ENCODE data around the gene SLC16A10.

Gene SLC16A10

GRCh38 chr6:111276736-111277135, 189.4 kb downstream of the SLC16A10 start:
- no peaks in the 10 kb centered on the region for H4K20me1 ChIP-seq (ENCODE audit: insufficient read depth, low read length)
- no peak overlapping the region for H3K4me2 ChIP-seq (ENCODE audit: low read length)
- no peak overlapping the region for H3K27ac ChIP-seq (ENCODE audit: low read length)
- peaks cover 68% of the 10 kb centered on the region for H3K36me3 ChIP-seq (replicated peaks; ENCODE audit: low read depth, low read length)
- H3K9ac ChIP-seq (ENCODE audit: low read length), result no peak overlapping the region
- H3K79me2 ChIP-seq (ENCODE audit: low read length), result peaks cover 42% of the 10 kb centered on the region
- no peaks in the 10 kb centered on the region for H3K9me3 ChIP-seq (ENCODE audit: insufficient read depth, low read length)
- H2AFZ ChIP-seq (ENCODE audit: low read depth, low read length), result no peak overlapping the region
- H3K4me3 ChIP-seq (ENCODE audit: low read length), result no peak overlapping the region
- H3K27me3 ChIP-seq (ENCODE audit: low read depth, low read length), result no peaks in the 10 kb centered on the region
- TF ChIP-seq EZH2phosphoT487 (IDR thresholded peaks at IDR 0.05; ENCODE audit: low read depth) (no peak), CTCF (IDR thresholded peaks at IDR 0.05; ENCODE audit: low read depth, low read length) (no peak)
- H3K4me1 ChIP-seq (ENCODE audit: low read length), result peaks cover 1% of the 10 kb centered on the region

- Histone ChIP-seq H3K4me2 (ENCODE audit: low read length) (no peak overlapping the region), H4K20me1 (ENCODE audit: insufficient read depth, low read length) (no peaks in the 10 kb centered on the region), H3K4me3 (ENCODE audit: low read length) (no peak overlapping the region), H3K27me3 (ENCODE audit: low read depth, low read length) (no peaks in the 10 kb centered on the region), H3K27ac (ENCODE audit: low read length) (no peak overlapping the region), H3K9me3 (ENCODE audit: insufficient read depth, low read length) (no peaks in the 10 kb centered on the region), H3K36me3 (replicated peaks; ENCODE audit: low read depth, low read length) (peaks cover 74% of the 10 kb centered on the region), H3K4me1 (ENCODE audit: low read length) (peaks cover 12% of the 10 kb centered on the region), H3K79me2 (ENCODE audit: low read length) (peaks cover 35% of the 10 kb centered on the region), H3K9ac (ENCODE audit: low read length) (no peak overlapping the region), H2AFZ (ENCODE audit: low read depth, low read length) (no peak overlapping the region)
- no peak for TF ChIP-seq CTCF (IDR thresholded peaks at IDR 0.05; ENCODE audit: low read depth, low read length)
- TF ChIP-seq EZH2phosphoT487 (IDR thresholded peaks at IDR 0.05; ENCODE audit: low read depth), result no peak
Measured at GRCh38 chr6:111277819-111278218, 190.5 kb downstream of the SLC16A10 start.

GRCh38 chr6:111278731-111279130, 191.4 kb downstream of the SLC16A10 start:
- no peak overlapping the region for H3K9ac ChIP-seq (ENCODE audit: low read length)
- H3K36me3 ChIP-seq (replicated peaks; ENCODE audit: low read depth, low read length), result peaks cover 66% of the 10 kb centered on the region
- TF ChIP-seq EZH2phosphoT487 (IDR thresholded peaks at IDR 0.05; ENCODE audit: low read depth) (no peak), CTCF (IDR thresholded peaks at IDR 0.05; ENCODE audit: low read depth, low read length) (no peak)

GRCh38 chr6:111280445-111280955, 193.2 kb downstream of the SLC16A10 start:
- TF ChIP-seq CTCF (IDR thresholded peaks at IDR 0.05; ENCODE audit: low read depth, low read length), result no peak
- no peak for TF ChIP-seq EZH2phosphoT487 (IDR thresholded peaks at IDR 0.05; ENCODE audit: low read depth)
- Histone ChIP-seq H4K20me1 (ENCODE audit: insufficient read depth, low read length) (no peaks in the 10 kb centered on the region), H3K36me3 (replicated peaks; ENCODE audit: low read depth, low read length) (peaks cover 52% of the 10 kb centered on the region), H2AFZ (ENCODE audit: low read depth, low read length) (no peak overlapping the region), H3K9me3 (ENCODE audit: insufficient read depth, low read length) (no peaks in the 10 kb centered on the region), H3K4me1 (ENCODE audit: low read length) (peaks cover 30% of the 10 kb centered on the region), H3K79me2 (ENCODE audit: low read length) (peaks cover 12% of the 10 kb centered on the region), H3K4me2 (ENCODE audit: low read length) (no peak overlapping the region), H3K27ac (ENCODE audit: low read length) (no peak overlapping the region), H3K27me3 (ENCODE audit: low read depth, low read length) (no peaks in the 10 kb centered on the region), H3K9ac (ENCODE audit: low read length) (no peak overlapping the region), H3K4me3 (ENCODE audit: low read length) (no peak overlapping the region)

More at GRCh38 chr6:111278731-111279130, 191.4 kb downstream of the SLC16A10 start:
- Histone ChIP-seq H3K4me2 (ENCODE audit: low read length) (no peak overlapping the region), H3K9me3 (ENCODE audit: insufficient read depth, low read length) (no peaks in the 10 kb centered on the region), H3K4me3 (ENCODE audit: low read length) (no peak overlapping the region), H3K4me1 (ENCODE audit: low read length) (peaks cover 20% of the 10 kb centered on the region), H3K27ac (ENCODE audit: low read length) (no peak overlapping the region), H3K79me2 (ENCODE audit: low read length) (peaks cover 27% of the 10 kb centered on the region), H4K20me1 (ENCODE audit: insufficient read depth, low read length) (no peaks in the 10 kb centered on the region), H3K27me3 (ENCODE audit: low read depth, low read length) (no peaks in the 10 kb centered on the region), H2AFZ (ENCODE audit: low read depth, low read length) (no peak overlapping the region)
